T-cell (primary cell): ENCODE measurements around the gene AP3S2. TPM values are rescaled to one million over a fixed set of nuclear protein-coding genes. Genes with fewer than 3 reads are reported as not detected.

Experiments used
- ATAC-seq, 4 experiments: fragments of 200-7000 bp in 3 of 4; fragments of 150-1000 bp in 1 of 4; cut with Tn5 transposase; replicated peaks in 1 of 4; 1 replicate in 3 of 4; 2 replicates in 1 of 4; pipeline ENCODE4 v1.10.0; 2021; ENCODE audit warnings: moderate library complexity in 3 of 4, mild to moderate bottlenecking in 2 of 4, moderate number of reproducible peaks in 1 of 4
- CTCF ChIA-PET, 2 donors: fragments of 300-600 bp; sonication (Branson Sonifier 250); formaldehyde crosslinking; loops; one replicate each; lab custom pipeline; 2022; ENCODE audit warnings: antibody characterized with exemption in 2 of 2; lab: Charles Lee
- POLR2A ChIA-PET, 2 donors: fragments of 300-600 bp; sonication (Branson Sonifier 250); formaldehyde crosslinking; loops; one replicate each; lab custom pipeline; 2022; ENCODE audit warnings: antibody characterized with exemption in 2 of 2; lab: Charles Lee
- DNase-seq, 35 experiments: peaks; one replicate each; pipeline versions ENCODE4 v3.0.0 to v3.0.0-alpha.2; 2013 to 2023
- H3K27ac ChIP-seq: one replicate; pipeline ENCODE4 v1.5.1; 2013; ENCODE audit warnings: low read length
- H3K27me3 ChIP-seq, 2 experiments: replicated peaks in 1 of 2; 1 replicate in 1 of 2; 2 replicates in 1 of 2; pipeline versions ENCODE4 v1.6.1 to v1.7.0; 2013; ENCODE audit warnings: low read length in 1 of 2, mixed read lengths in 1 of 2; ENCODE audit not compliant: control insufficient read depth in 2 of 2, insufficient read depth in 2 of 2; ENCODE audit errors: extremely low read depth in 1 of 2
- H3K36me3 ChIP-seq, 2 donors: 1 replicate in 1 of 2; 2 replicates in 1 of 2; pipeline versions ENCODE4 v1.6.1 to v1.7.0; 2013; ENCODE audit warnings: low read length in 1 of 2; ENCODE audit not compliant: control insufficient read depth in 2 of 2, insufficient read depth in 1 of 2; ENCODE audit errors: extremely low read depth in 1 of 2
- H3K4me1 ChIP-seq, 2 experiments: 1 replicate in 1 of 2; 2 replicates in 1 of 2; pipeline versions ENCODE4 v1.6.1 to v1.7.0; 2013; ENCODE audit warnings: low read length in 2 of 2, mixed read lengths in 1 of 2; ENCODE audit not compliant: insufficient read depth in 2 of 2, control insufficient read depth in 1 of 2; ENCODE audit errors: extremely low read depth in 1 of 2
- H3K4me3 ChIP-seq, 2 donors: 1 replicate in 1 of 2; 2 replicates in 1 of 2; pipeline versions ENCODE4 v1.5.1 to v1.7.0; 2013; ENCODE audit warnings: mild to moderate bottlenecking in 2 of 2, low read length in 1 of 2, moderate library complexity in 1 of 2; ENCODE audit not compliant: control insufficient read depth in 1 of 2; ENCODE audit errors: extremely low read depth in 1 of 2
- H3K9me3 ChIP-seq: 2 replicates; pipeline ENCODE4 v1.7.0; 2013
- H3K27ac Mint-ChIP-seq, 2 donors: one replicate each; pipeline ENCODE4 v1.8.0; 2020 to 2021; ENCODE audit warnings: mild to moderate bottlenecking in 2 of 2, mixed read lengths in 2 of 2
- H3K27me3 Mint-ChIP-seq, 2 donors: one replicate each; pipeline ENCODE4 v1.8.0; 2021 to 2022; ENCODE audit warnings: mixed read lengths in 2 of 2
- H3K36me3 Mint-ChIP-seq: one replicate; pipeline ENCODE4 v1.8.0; 2021; ENCODE audit warnings: mixed read lengths
- H3K4me1 Mint-ChIP-seq, 3 donors: one replicate each; pipeline ENCODE4 v1.8.0; 2020 to 2022; ENCODE audit warnings: mixed read lengths in 3 of 3, mild to moderate bottlenecking in 1 of 3
- H3K4me3 Mint-ChIP-seq, 3 donors: one replicate each; pipeline ENCODE4 v1.8.0; 2020 to 2022; ENCODE audit warnings: mild to moderate bottlenecking in 3 of 3, mixed read lengths in 3 of 3, moderate library complexity in 3 of 3
- H3K9me3 Mint-ChIP-seq, 3 donors: one replicate each; pipeline ENCODE4 v1.8.0; 2020 to 2022; ENCODE audit warnings: mixed read lengths in 3 of 3
- WGBS: methylation state at CpG from one replicate; pipeline ENCODE4 v1.1.5; 2013; ENCODE audit warnings: missing lambda C conversion rate; ENCODE audit not compliant: insufficient coverage; 5-methylcytosine and 5-hydroxymethylcytosine counted together
- total RNA-seq, 35 experiments: library from RNA in 6 of 35; stranded (reverse) in 6 of 35; fragments of 120-200 nt in 1 of 35; gene quantifications; one replicate each; pipeline versions ENCODE4 v1.2.1 to v1.2.4 and lab custom pipeline; 2013 to 2026

The AP3S2 gene
- total RNA-seq, 5 donors from 2014 or later (not counting 1 experiment from before 2014, with no cell fraction given): 22.8 to 30.5 (median 24.9) TPM

DNA sequence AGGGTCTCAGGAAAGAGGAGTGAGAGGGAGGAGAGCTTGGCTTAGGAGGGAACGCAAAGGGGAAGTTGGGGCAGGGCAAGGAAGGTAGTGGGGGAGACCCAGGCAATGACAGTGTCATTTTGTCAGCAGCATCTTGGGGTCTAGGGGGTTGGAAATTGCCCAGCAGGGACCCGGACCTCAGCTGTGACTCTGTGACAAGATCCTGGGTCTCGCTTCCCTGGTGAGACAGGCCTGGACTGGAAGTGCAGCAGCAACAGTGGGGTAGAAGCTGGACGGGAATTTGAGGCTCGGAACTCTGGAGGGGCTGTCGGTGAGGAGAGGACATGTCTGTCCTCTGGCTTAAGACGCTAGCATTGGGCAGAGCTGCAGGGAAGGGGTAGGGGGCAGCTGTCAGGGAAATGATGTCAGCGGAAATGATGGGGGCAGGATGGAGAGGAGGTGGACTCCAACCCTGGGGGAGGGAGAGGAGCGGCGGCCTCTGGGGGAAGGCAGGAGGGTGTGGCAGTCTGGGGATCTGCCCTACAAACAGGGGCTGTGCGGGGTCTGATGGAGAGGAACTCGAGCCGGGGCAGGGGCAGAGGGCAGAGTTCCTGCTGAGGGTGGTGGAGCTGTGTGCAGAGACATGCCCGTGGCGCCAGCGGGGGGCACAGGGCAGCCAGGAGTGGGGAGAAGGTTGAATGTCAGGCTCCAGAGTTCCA is 91.4 kb downstream of the AP3S2 start:
- Mint-ChIP-seq H3K27ac (no peak overlapping the region), H3K27me3 (peaks cover 11% of the 10 kb centered on the region in 2 donors)
- CTCF ChIA-PET: no interaction called here

DNA sequence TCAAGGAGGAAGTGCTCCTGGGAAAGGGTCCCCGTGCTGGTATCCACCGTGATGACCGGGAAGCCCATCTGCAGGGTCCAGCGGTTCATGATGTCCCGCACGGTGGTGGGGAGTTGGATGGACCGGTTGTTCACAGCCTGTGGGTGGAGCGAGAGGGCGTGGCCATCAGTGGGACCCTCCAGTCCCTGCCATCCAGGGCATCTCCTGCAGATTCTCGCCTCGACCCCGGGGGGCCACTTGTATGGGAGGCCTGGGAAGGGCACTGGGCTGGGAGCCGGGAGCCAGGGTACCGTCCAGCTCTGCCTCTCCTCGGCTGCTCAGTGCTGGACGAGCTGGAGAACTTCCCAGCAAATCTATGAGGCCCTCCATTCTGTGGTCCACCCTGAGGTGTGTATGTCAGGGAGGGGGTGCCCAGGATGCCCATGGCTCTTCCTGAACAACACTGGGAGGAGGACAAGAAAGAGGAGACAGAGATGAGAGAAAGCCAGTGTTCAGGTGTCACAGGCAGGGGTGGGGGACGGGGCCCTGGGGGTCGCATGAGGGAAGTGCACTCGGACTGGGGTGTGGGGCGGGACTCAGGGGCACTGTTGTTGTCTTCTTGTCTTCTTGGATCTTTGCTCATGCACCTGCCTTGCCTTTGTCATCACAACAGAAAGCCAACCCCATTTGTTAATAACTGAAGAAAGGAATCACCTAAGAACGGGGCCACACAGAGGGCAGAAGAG is 92.2 kb downstream of the AP3S2 start:
- H3K4me1 ChIP-seq: no peaks in the 10 kb centered on the region
- no peak overlapping the region for H3K4me3 Mint-ChIP-seq
- no peaks in the 10 kb centered on the region for H3K9me3 ChIP-seq
- peaks cover 11% of the 10 kb centered on the region in 2 donors for H3K27me3 Mint-ChIP-seq
- no peak for DNase-seq
- ChIA-PET CTCF (interaction anchor here in 1 of 2 donors (0.6 kb wide), 1 partner anchor 1249 kb away, joined by 6 read pairs; no protein-coding TSS in a partner anchor), POLR2A (no interaction called here)
- WGBS: 91% methylated on average over 17 of the region's 21 CpGs
- ATAC-seq: no peak
- peaks cover 0 to 38% of the 10 kb centered on the region in 2 experiments for H3K27me3 ChIP-seq
- H3K4me1 Mint-ChIP-seq: no peaks in the 10 kb centered on the region
- no peak overlapping the region for H3K4me3 ChIP-seq
- H3K9me3 Mint-ChIP-seq: peaks cover 2 to 4% (median 4%) of the 10 kb centered on the region in 3 donors
- no peak overlapping the region for H3K27ac ChIP-seq
- no peak overlapping the region for H3K27ac Mint-ChIP-seq
- no peaks in the 10 kb centered on the region for H3K36me3 ChIP-seq
- no peaks in the 10 kb centered on the region for H3K36me3 Mint-ChIP-seq

More for the DNA sequence above, 91.4 kb downstream of the AP3S2 start:
- no peak overlapping the region for H3K4me3 ChIP-seq
- no peaks in the 10 kb centered on the region for H3K36me3 ChIP-seq
- H3K36me3 Mint-ChIP-seq: no peaks in the 10 kb centered on the region
- WGBS: 77% methylated on average over 16 of the region's 16 CpGs
- H3K4me1 Mint-ChIP-seq: no peaks in the 10 kb centered on the region
- peaks cover 0 to under 1% (median under 1%) of the 10 kb centered on the region in 3 donors for H3K9me3 Mint-ChIP-seq
- no peak for ATAC-seq
- H3K27ac ChIP-seq: no peak overlapping the region
- DNase-seq: no peak
- H3K9me3 ChIP-seq: no peaks in the 10 kb centered on the region
- no peaks in the 10 kb centered on the region for H3K4me1 ChIP-seq
- POLR2A ChIA-PET: no interaction called here
- peaks cover 0 to 38% of the 10 kb centered on the region in 2 experiments for H3K27me3 ChIP-seq
- no peak overlapping the region for H3K4me3 Mint-ChIP-seq

DNA sequence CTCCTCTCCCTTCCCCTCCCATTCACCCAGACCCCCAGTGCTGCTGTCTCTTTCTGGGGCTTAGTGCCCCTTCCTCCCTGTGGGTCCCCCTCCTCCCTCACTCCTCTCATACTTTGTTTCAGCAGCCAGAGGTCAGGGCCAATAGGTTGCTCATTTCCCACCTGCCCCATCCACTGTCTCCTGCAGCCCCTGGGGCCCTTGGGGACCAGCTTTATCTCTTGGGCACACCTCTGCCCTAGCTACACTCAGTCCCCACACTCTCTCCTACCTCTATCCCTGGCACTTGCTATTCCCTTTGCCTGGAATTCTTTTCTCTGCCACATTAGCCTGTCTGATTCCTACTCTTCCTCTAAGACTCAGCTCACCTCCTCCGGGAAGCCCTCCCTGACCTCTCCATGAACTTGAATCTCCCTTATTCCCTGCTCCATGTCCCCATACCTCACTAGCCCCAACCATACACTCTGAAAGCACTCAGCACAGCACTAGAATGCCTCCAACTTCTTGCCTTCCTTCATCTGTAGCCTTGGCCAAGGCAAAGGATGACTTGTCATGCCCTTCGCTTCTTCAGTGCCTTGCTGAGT is 93.8 kb downstream of the AP3S2 start:
- DNase-seq (no peak), ATAC-seq (no peak)
- CTCF ChIA-PET: no interaction called here
- no peaks in the 10 kb centered on the region for H3K4me1 ChIP-seq
- H3K4me3 Mint-ChIP-seq: no peak overlapping the region
- no peak overlapping the region for H3K4me3 ChIP-seq
- H3K27me3 Mint-ChIP-seq: peaks cover 11% of the 10 kb centered on the region in 2 donors
- 82% methylated on average over 1 of the region's 2 CpGs for WGBS
- H3K9me3 Mint-ChIP-seq: peaks cover 4 to 17% (median 6%) of the 10 kb centered on the region in 3 donors
- no peak overlapping the region for H3K27ac Mint-ChIP-seq
- no peaks in the 10 kb centered on the region for H3K9me3 ChIP-seq
- H3K36me3 ChIP-seq: no peaks in the 10 kb centered on the region
- no peaks in the 10 kb centered on the region for H3K4me1 Mint-ChIP-seq
- POLR2A ChIA-PET: no interaction called here
- H3K27me3 ChIP-seq: peaks cover 0 to 33% of the 10 kb centered on the region in 2 experiments
- H3K36me3 Mint-ChIP-seq: no peaks in the 10 kb centered on the region
- H3K27ac ChIP-seq: no peak overlapping the region

- no peak overlapping the region for H3K4me3 Mint-ChIP-seq
- Histone ChIP-seq H3K9me3 (no peaks in the 10 kb centered on the region), H3K27ac (no peak overlapping the region), H3K36me3 (no peaks in the 10 kb centered on the region), H3K4me1 (no peaks in the 10 kb centered on the region), H3K4me3 (no peak overlapping the region), H3K27me3 (peaks cover 0 to 30% of the 10 kb centered on the region in 2 experiments)
- H3K9me3 Mint-ChIP-seq: peaks cover 4 to 18% (median 6%) of the 10 kb centered on the region in 3 donors
- ATAC-seq (no peak), DNase-seq (no peak)
- no peaks in the 10 kb centered on the region for H3K36me3 Mint-ChIP-seq
- H3K27ac Mint-ChIP-seq: no peak overlapping the region
- H3K4me1 Mint-ChIP-seq: no peaks in the 10 kb centered on the region
- WGBS: 79% methylated on average over 15 of the region's 20 CpGs
- peaks cover 11% of the 10 kb centered on the region in 2 donors for H3K27me3 Mint-ChIP-seq
- CTCF ChIA-PET: no interaction called here
- POLR2A ChIA-PET: no interaction called here
These were observed 94.5 kb downstream of the AP3S2 start for GRCh38 chr15:89799011-89799911.

DNA sequence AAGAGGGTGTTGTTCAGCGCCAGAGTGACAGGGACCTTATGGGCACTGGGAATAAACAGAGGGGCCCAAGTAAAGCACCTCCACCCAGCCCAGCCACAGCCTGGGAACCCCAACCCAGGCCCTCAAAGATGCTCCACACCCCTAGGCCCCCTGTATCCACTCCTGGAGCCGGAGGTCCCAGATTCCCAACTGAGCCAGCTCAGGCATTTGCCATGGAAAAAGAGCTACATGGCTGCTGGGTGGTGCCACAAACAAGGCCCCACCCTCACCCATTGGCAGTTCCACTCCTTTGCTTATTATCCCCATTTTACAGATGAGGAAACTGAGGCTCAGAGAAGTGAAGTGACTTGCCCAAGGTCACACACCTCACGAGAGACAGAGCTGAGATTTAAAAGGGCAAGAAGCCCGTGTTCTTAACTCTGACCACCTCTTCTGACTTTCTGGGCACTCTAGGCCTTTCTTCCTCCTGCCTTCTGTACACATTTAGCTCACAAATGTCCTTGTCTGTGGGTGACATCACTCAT is 96.1 kb downstream of the AP3S2 start:
- POLR2A ChIA-PET: no interaction called here
- Mint-ChIP-seq H3K27ac (no peak overlapping the region), H3K4me1 (no peaks in the 10 kb centered on the region), H3K36me3 (no peaks in the 10 kb centered on the region), H3K4me3 (no peak overlapping the region), H3K9me3 (peaks cover 4 to 18% (median 6%) of the 10 kb centered on the region in 3 donors), H3K27me3 (peaks cover 11% of the 10 kb centered on the region in 2 donors)
- 61% methylated on average over 3 of the region's 4 CpGs for WGBS
- CTCF ChIA-PET: interaction anchor here (0.6 kb wide), 2 partner anchors 9 to 56 kb away, joined by 4 to 5 read pairs; no protein-coding TSS in a partner anchor
- H3K4me1 ChIP-seq: no peaks in the 10 kb centered on the region
- H3K4me3 ChIP-seq: no peak overlapping the region
- H3K27ac ChIP-seq: no peak overlapping the region
- no peaks in the 10 kb centered on the region for H3K9me3 ChIP-seq
- H3K27me3 ChIP-seq: peaks cover 0 to 23% of the 10 kb centered on the region in 2 experiments
- no peaks in the 10 kb centered on the region for H3K36me3 ChIP-seq
- no peak for DNase-seq
- ATAC-seq: no peak
